Astrocyte (in vitro differentiated cells and primary cell): Measurements from ENCODE around the gene AGTPBP1. TPM values are rescaled to one million over a fixed set of nuclear protein-coding genes. Genes with fewer than 3 reads are reported as not detected.
A peak's percentile ranks its signal among the peaks of the same experiment; 100 is the strongest.

Experiments used
- DNase-seq: peaks from one replicate; pipeline ENCODE4 v3.0.0-alpha.2; 2010; ENCODE audit warnings: low read depth
- FAIRE-seq: peaks from 2 replicates; lab custom pipeline; 2011; peaks lifted over from hg19 to GRCh38; lab: Jason Lieb, UNC
- H2AFZ ChIP-seq: 2 replicates; pipeline ENCODE4 v1.6.0; 2012; ENCODE audit warnings: low read depth, low read length, inconsistent platforms
- H3K27ac ChIP-seq: 2 replicates; pipeline ENCODE4 v1.5.1; 2011; ENCODE audit warnings: low read depth, low read length, inconsistent platforms
- H3K27me3 ChIP-seq: 2 replicates; pipeline ENCODE4 v1.6.0; 2011; ENCODE audit warnings: low read length, inconsistent platforms; ENCODE audit not compliant: insufficient read depth
- H3K36me3 ChIP-seq: 2 replicates; pipeline ENCODE4 v1.5.1; 2011; ENCODE audit warnings: low read length, inconsistent platforms; ENCODE audit not compliant: insufficient read depth
- H3K4me1 ChIP-seq: 2 replicates; pipeline ENCODE4 v1.5.1; 2011; ENCODE audit warnings: low read length, inconsistent platforms; ENCODE audit not compliant: insufficient read depth
- H3K4me2 ChIP-seq: 2 replicates; pipeline ENCODE4 v1.6.0; 2012; ENCODE audit warnings: low read length, inconsistent platforms
- H3K4me3 ChIP-seq: 2 replicates; pipeline ENCODE4 v1.5.1; 2011; ENCODE audit warnings: low read depth, mild to moderate bottlenecking, low read length, inconsistent platforms; ENCODE audit not compliant: insufficient read depth
- H3K79me2 ChIP-seq: 2 replicates; pipeline ENCODE4 v1.6.0; 2012; ENCODE audit warnings: mild to moderate bottlenecking, low read length, inconsistent platforms; ENCODE audit not compliant: insufficient read depth
- H3K9ac ChIP-seq: 2 replicates; pipeline ENCODE4 v1.6.0; 2012; ENCODE audit warnings: mild to moderate bottlenecking, low read length, inconsistent platforms
- H3K9me3 ChIP-seq: 2 replicates; pipeline ENCODE4 v1.5.1; 2012; ENCODE audit warnings: low read depth, mild to moderate bottlenecking, low read length, inconsistent platforms; ENCODE audit not compliant: insufficient read depth
- H4K20me1 ChIP-seq: 2 replicates; pipeline ENCODE4 v1.6.0; 2012; ENCODE audit warnings: low read length, inconsistent platforms; ENCODE audit not compliant: insufficient read depth
- H3K27ac Mint-ChIP-seq: one replicate; pipeline ENCODE4 v1.8.0; 2021; ENCODE audit warnings: mild to moderate bottlenecking, mixed read lengths; ENCODE audit not compliant: unreplicated experiment
- H3K27me3 Mint-ChIP-seq: one replicate; pipeline ENCODE4 v1.8.0; 2021; ENCODE audit warnings: low read depth, mixed read lengths; ENCODE audit not compliant: unreplicated experiment
- H3K36me3 Mint-ChIP-seq: one replicate; pipeline ENCODE4 v1.8.0; 2021; ENCODE audit warnings: low read depth, mixed read lengths; ENCODE audit not compliant: unreplicated experiment
- H3K4me1 Mint-ChIP-seq: one replicate; pipeline ENCODE4 v1.8.0; 2021; ENCODE audit warnings: low read depth, mixed read lengths; ENCODE audit not compliant: unreplicated experiment
- H3K4me3 Mint-ChIP-seq: one replicate; pipeline ENCODE4 v1.8.0; 2021; ENCODE audit warnings: mild to moderate bottlenecking, moderate library complexity, mixed read lengths; ENCODE audit not compliant: unreplicated experiment
- H3K9me3 Mint-ChIP-seq: one replicate; pipeline ENCODE4 v1.8.0; 2021; ENCODE audit warnings: mild to moderate bottlenecking, mixed read lengths; ENCODE audit not compliant: unreplicated experiment
- CTCF ChIP-seq: IDR thresholded peaks from 2 replicates; pipeline ENCODE4 v1.5.1; 2011; ENCODE audit warnings: low read depth, mild to moderate bottlenecking, inconsistent platforms, low read length, moderate library complexity; ENCODE audit not compliant: insufficient read depth
- EZH2 ChIP-seq: IDR thresholded peaks from 2 replicates; pipeline ENCODE4 v1.6.1; 2012; ENCODE audit warnings: mild to moderate bottlenecking, low read length, inconsistent platforms; ENCODE audit not compliant: insufficient read depth
- total RNA-seq: library from RNA; stranded (reverse); gene quantifications from 2 replicates; pipeline ENCODE4 v1.2.1, GENCODE V29; 2021

AGTPBP1 gene
- total RNA-seq, 1 donor from 2014 or later, result 30.0 TPM

GRCh38 chr9:85715587-85715986 is 26.2 kb downstream of the AGTPBP1 start:
- no peak overlapping the region for H3K9ac ChIP-seq
- H3K79me2 ChIP-seq, result no peaks in the 10 kb centered on the region
- H3K4me1 Mint-ChIP-seq, result peaks cover 9% of the 10 kb centered on the region
- no peaks in the 10 kb centered on the region for H3K36me3 ChIP-seq
- FAIRE-seq, result no peak
- no peaks in the 10 kb centered on the region for H4K20me1 ChIP-seq
- no peak overlapping the region for H3K4me2 ChIP-seq
- no peaks in the 10 kb centered on the region for H3K9me3 ChIP-seq
- H3K27me3 ChIP-seq, result no peaks in the 10 kb centered on the region
- H3K4me3 ChIP-seq, result no peak overlapping the region
- H3K36me3 Mint-ChIP-seq, result no peaks in the 10 kb centered on the region
- no peaks in the 10 kb centered on the region for H3K9me3 Mint-ChIP-seq
- H3K4me3 Mint-ChIP-seq, result no peak overlapping the region
- no peak overlapping the region for H3K27ac Mint-ChIP-seq
- no peak for TF ChIP-seq CTCF
- no peak for TF ChIP-seq EZH2
- DNase-seq, result no peak
- H2AFZ ChIP-seq, result no peak overlapping the region
- no peaks in the 10 kb centered on the region for H3K4me1 ChIP-seq
- H3K27me3 Mint-ChIP-seq, result no peaks in the 10 kb centered on the region
- no peak overlapping the region for H3K27ac ChIP-seq

- Histone ChIP-seq H3K36me3 (no peaks in the 10 kb centered on the region), H3K4me3 (no peak overlapping the region), H3K4me2 (no peak overlapping the region), H4K20me1 (no peaks in the 10 kb centered on the region), H3K9ac (no peak overlapping the region), H2AFZ (no peak overlapping the region), H3K4me1 (no peaks in the 10 kb centered on the region), H3K9me3 (no peaks in the 10 kb centered on the region), H3K27ac (no peak overlapping the region), H3K27me3 (no peaks in the 10 kb centered on the region), H3K79me2 (no peaks in the 10 kb centered on the region)
- FAIRE-seq (no peak), DNase-seq (peak; percentile 37)
- H3K27me3 Mint-ChIP-seq, result no peaks in the 10 kb centered on the region
- H3K36me3 Mint-ChIP-seq, result no peaks in the 10 kb centered on the region
- TF ChIP-seq CTCF, result no peak
- H3K4me1 Mint-ChIP-seq, result peaks cover 9% of the 10 kb centered on the region
- H3K27ac Mint-ChIP-seq, result no peak overlapping the region
- H3K4me3 Mint-ChIP-seq, result no peak overlapping the region
- H3K9me3 Mint-ChIP-seq, result no peaks in the 10 kb centered on the region
Observed at GRCh38 chr9:85713897-85714296, 27.9 kb downstream of the AGTPBP1 start.

- H3K4me2 ChIP-seq, result no peak overlapping the region
- Mint-ChIP-seq H3K4me3 (no peak overlapping the region), H3K27ac (no peak overlapping the region), H3K4me1 (peaks cover 7% of the 10 kb centered on the region), H3K36me3 (peaks cover 6% of the 10 kb centered on the region), H3K9me3 (no peaks in the 10 kb centered on the region), H3K27me3 (no peaks in the 10 kb centered on the region)
- no peak overlapping the region for H3K9ac ChIP-seq
- H2AFZ ChIP-seq, result no peak overlapping the region
- no peaks in the 10 kb centered on the region for H3K9me3 ChIP-seq
- no peak for TF ChIP-seq EZH2
- no peak for TF ChIP-seq CTCF
- no peaks in the 10 kb centered on the region for H3K27me3 ChIP-seq
- H4K20me1 ChIP-seq, result peaks cover 7% of the 10 kb centered on the region
- H3K79me2 ChIP-seq, result no peaks in the 10 kb centered on the region
- H3K27ac ChIP-seq, result no peak overlapping the region
- no peaks in the 10 kb centered on the region for H3K36me3 ChIP-seq
- H3K4me3 ChIP-seq, result no peak overlapping the region
- FAIRE-seq, result no peak
- no peak for DNase-seq
- H3K4me1 ChIP-seq, result no peaks in the 10 kb centered on the region
Observed at GRCh38 chr9:85704744-85705143, 37.0 kb downstream of the AGTPBP1 start.
